Measurements from ENCODE around the gene KRT9.
"Not testable (repeated sequence)": the region's sequence is repeated elsewhere in the genome, so short reads cannot be mapped to it uniquely, and the experiment has no call there.

The KRT9 gene

GRCh38 chr17:41571561-41572434 is at the start of gene KRT9:
TSS of gene KRT9 (minus strand) at chr17:41572059. CDS start at chr17:41571992, 67 bp downstream.
- DNase-seq = no peak

DNA sequence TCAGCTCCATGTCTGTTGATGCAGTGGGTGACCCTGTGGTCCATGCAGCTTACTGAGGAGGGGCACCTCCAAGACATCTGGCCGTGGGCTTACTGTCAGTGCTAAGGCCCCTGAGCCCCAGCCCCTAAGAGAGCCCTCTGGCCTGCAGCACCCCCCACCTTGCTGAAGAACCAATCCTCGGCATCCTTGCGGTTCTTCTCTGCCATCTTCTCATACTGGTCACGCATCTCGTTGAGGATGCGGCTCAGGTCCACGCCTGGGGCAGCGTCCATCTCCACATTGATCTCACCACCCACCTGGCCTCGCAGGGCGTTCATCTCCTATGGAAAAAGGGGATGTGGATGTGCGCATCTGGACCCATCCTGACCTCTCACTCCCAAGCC is 49.6 kb upstream of the KRT9 start:
- not testable (repeated sequence) for DNase-seq

DNA sequence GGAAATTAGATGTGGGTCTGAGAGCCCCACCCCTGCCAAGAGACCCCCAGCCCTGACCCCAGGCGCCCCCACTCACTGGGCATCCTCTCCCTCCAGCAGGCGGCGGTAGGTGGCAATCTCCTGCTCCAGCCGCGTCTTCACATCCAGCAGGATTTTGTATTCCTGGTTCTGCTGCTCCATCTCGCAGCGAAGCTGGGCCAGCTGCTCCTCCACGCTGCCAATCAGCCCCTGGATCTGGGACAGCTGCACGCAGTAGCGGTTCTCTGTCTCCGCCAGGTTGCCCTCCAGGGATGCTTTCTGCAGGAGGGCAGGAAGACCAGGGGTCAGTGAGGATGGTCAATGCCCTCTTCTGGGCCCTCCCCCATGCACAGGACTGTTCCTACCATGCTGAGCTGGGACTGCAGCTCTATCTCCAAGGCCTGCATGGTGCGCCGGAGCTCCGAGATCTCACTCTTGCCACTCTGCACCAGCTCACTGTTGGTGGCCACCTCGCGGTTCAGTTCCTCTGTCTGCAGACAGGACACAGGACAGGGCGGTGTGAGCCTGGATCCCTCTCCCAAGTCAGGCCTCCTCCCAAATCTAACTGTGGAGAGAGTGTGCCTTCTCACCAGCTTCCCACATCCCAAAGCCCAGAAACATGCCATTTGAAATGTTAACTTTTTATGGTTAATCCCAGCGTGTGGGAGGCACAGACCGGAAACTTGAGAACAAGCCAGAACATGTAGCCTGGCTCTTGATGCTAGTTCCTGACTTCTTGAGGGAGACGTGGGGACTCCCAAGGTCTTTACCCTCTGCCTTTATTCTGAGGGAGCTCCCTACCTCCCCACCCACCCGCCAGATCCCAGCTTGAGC is 49.0 kb upstream of the KRT9 start:
- DNase-seq = no peak

GRCh38 chr17:41619927-41620582 is 48.2 kb upstream of the KRT9 start:
- DNase-seq = not testable (repeated sequence)

- DNase-seq = no peak
Measured at GRCh38 chr17:41619036-41619926, 47.4 kb upstream of the KRT9 start.

- DNase-seq = no peak
Measured at GRCh38 chr17:41618341-41619035, 46.6 kb upstream of the KRT9 start.

DNA sequence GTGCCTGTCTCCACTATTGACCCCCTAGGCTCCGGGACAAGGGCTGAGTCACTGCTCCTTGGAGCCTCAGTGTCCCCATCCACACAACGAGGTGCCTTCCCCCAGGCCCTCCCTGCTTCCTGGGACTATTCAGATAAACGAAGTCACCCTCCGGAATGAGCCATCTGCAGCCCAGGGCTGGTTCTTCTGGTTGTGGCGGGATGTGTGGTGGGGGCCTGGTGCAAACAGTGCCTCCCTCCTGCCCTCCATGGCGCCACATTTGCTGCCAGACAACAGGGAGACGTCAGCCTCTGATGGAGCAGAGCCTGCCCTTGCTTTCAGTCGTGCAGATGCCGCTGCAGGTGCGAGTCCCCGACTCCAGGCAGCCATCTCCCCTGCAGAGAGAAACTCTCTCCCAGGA is 45.8 kb upstream of the KRT9 start:
- DNase-seq = no peak

DNA sequence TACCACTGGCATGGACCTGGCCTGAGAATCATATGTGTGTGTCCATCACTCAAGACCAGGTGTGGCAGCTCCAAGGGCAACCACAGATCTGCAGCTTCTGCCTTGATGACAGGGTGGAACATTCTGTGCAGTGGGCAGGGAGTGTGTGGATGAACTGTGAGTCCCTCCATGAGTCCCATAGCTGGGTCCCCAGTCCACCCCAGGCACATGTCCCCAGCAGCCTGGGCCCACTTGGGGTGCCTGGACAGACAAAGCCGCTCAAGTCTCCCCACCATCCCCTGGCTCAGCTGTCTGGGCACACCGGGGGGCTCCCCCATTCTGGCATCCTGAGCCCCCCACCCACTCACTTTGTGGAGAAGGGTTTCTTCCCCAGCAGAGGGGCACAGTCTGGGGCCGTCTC is 45.3 kb upstream of the KRT9 start:
- DNase-seq = no peak

DNA sequence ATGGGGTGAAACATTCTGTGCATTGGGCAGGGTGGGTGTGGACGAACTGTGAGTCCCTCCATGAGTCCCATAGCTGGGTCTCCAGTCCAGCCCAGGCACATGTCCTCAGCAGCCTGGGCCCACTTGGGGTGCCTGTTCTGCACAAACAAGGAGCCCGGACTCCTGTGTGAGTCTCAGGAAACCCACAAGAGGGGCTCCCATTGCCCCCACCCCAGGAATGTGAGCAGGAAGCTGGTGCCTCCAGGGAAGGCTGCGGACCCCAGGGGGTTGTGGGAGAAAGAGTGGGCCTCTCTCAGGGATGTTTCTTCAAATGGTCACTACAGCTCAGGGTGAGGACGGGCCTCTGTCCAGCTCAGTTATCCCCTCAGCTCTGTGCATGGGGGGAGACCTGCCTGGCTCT is 44.6 kb upstream of the KRT9 start:
- not testable (repeated sequence) for DNase-seq

DNA sequence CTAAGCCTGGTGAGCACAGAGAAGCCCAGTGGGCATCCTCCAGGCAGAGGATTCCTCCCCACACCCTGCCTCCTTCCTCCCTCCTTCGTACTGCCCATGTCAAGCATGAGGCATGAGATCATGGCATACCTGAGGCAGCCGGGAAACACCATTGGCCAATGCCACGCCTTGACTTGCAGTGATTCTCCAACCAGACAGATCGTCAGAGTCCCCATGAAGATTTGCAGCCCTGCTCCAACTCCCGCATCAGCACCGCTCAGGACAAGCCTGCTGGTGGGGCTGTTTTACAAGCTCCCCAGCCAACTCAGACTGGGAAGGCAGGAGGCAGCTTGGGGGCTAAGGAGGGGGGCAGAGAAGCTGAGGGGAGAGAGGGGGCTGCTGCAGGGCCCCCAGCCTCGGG is 43.6 kb upstream of the KRT9 start:
- DNase-seq = no peak

DNA sequence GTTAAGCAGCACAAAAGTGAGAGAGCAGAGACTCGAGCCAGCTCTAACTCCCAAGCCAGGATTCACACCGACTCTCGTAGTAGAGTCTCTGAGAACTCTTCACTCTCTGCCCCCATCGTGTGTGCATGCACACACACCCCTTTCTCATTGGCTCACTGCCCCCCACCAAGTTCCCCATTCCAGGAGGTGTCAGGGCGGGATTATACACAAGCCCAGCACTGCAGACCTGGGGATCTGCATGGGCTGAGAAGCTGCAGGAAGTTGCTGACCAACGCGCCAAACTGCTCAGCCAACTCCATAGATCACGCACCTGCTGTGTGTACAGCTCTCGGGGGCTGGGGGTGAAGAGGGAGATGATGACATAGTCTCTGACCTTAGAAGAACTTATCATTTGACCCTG is 42.9 kb upstream of the KRT9 start:
- not testable (repeated sequence) for DNase-seq

- no peak for DNase-seq
Measured at GRCh38 chr17:41614098-41614497, 42.2 kb upstream of the KRT9 start.

GRCh38 chr17:41613277-41614082 is 41.6 kb upstream of the KRT9 start:
- DNase-seq = no peak

DNA sequence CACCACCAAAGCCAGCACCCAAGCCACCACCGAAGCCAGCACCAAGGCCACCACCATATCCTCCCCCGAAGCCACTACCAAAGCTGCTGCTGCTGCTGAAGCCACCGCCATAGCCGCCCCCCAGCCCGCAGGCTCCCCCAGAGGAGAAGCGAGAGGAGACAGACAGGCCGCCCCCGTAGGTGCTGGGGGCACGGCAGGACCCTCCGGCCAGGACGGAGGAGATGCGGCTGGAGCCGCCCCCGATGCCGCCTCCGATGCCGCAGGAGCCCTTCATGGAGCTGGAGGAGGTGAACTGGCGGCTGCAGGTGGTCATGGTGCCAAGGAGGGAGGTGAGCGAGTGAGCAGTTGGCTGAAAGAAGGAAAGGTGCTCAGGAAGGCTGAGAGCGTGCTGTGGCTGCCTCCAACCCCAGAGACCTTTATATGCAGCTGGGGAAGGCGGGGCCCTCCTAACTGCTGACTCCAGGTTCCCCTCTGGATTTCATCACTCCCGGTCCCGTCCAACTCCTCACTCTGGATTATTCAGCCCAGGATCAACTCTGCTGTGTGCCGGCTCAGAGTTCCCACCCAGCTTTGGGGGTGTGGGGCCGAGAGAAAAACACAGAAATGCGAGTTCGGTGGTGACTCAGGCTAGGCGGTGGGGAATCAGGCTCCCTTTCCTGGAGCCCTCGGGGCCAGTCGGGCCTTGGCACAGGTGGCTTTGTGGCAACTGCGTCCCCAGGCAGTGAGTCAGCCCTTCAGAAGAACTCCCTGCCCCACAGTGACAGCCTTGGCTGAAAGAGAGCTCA is 40.7 kb upstream of the KRT9 start, which contains the start of gene KRT16:
TSS of gene KRT16 (minus strand) at position 392 of the 785 bp plus-strand sequence. CDS start at position 313, 79 bp downstream.
- not testable (repeated sequence) for DNase-seq

GRCh38 chr17:41610965-41611640 is 39.2 kb upstream of the KRT9 start:
- no peak for DNase-seq

DNA sequence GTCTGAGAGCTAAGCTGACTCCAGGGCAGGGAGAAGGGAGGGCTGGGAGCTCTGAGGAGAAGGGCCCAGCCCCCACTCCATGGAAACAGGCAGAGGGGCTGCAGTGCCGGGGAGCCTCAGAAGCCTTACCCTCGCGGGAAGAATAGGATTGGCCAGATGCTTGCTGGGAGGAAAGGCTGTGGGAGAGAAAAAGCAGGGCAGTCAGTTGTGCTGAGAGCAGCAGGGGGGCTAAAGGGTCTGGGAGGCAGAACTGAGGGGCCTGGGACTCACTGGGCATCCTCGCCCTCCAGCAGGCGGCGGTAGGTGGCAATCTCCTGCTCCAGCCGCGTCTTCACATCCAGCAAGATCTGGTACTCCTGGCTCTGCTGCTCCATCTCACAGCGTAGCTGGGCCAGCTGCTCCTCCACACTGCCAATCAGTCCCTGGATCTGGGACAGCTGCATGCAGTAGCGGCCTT is 38.2 kb upstream of the KRT9 start:
- DNase-seq = not testable (repeated sequence)

- DNase-seq = not testable (repeated sequence)
Measured at GRCh38 chr17:41606930-41607329, 35.1 kb upstream of the KRT9 start.

DNA sequence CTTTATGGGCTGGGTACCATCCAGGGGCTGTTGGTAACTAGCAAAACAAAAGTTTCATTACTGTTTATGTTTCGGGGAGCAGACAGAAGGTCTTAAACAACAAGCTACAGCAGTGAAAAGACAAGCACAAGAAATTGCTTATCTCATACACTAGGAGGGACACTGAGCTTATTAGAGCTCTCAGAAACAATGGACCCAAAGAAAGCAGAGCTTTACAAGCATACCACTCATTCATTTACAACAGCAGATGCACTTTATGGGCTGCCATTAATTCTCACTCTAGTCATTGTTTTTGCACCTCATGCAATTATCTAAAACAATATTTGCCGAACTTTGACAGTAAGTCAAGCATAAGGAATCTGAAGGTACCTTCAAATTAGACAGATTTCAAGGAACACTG is 30.7 kb upstream of the KRT9 start:
- DNase-seq = no peak

DNA sequence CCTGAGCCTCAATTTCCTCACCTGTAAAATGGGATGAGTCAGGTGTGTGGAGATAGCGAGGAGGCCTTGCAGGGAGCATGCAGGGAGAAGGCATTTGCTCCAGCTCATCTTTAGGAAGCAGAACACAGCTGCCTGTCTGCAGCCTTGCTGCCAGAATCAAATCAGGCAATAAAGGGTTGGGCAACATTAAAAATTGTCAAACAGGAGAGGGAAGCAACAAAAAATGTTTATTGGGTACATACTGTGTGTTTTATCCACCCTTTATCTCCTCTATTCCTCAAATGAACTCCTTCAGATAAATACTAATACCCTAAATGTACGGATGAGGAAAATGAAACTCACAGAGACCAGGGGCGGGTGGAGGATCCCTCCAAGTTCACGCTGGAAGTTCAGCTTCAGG is 28.5 kb upstream of the KRT9 start:
- DNase-seq = no peak

All from NCI-H2029 treated with DMSO at 0.1 percent for 48 hours (cell line).